Parathyroid adenoma (tissue), 2 donors: ENCODE data around the gene MYO3B.

Experiments used
- H2AFZ ChIP-seq: fragments of 300-600 bp; sonication (generic); one replicate; pipeline ENCODE4 v1.7.0; 2017; ENCODE audit warnings: antibody characterized with exemption, mild to moderate bottlenecking
- H3K27ac ChIP-seq: fragments of 300-600 bp; sonication (generic); one replicate; pipeline ENCODE4 v1.7.0; 2017
- H3K27me3 ChIP-seq: fragments of 300-600 bp; sonication (generic); one replicate; pipeline ENCODE4 v1.7.0; 2017; ENCODE audit warnings: low read length; ENCODE audit not compliant: control insufficient read depth, insufficient read depth
- H3K36me3 ChIP-seq: fragments of 300-600 bp; sonication (generic); one replicate; pipeline ENCODE4 v1.7.0; 2017; ENCODE audit warnings: low read length; ENCODE audit not compliant: control insufficient read depth, insufficient read depth
- H3K4me1 ChIP-seq: fragments of 300-600 bp; sonication (generic); one replicate; pipeline ENCODE4 v1.7.0; 2017; ENCODE audit warnings: control low read depth
- H3K4me2 ChIP-seq: fragments of 300-600 bp; sonication (generic); one replicate; pipeline ENCODE4 v1.7.0; 2017; ENCODE audit warnings: low read length
- H3K4me3 ChIP-seq: fragments of 300-600 bp; sonication (generic); one replicate; pipeline ENCODE4 v1.7.0; 2017; ENCODE audit warnings: low read depth, low read length
- H3K79me2 ChIP-seq: fragments of 300-600 bp; sonication (generic); one replicate; pipeline ENCODE4 v1.7.0; 2017; ENCODE audit warnings: control low read depth
- H3K9ac ChIP-seq: fragments of 300-600 bp; sonication (generic); one replicate; pipeline ENCODE4 v1.7.0; 2017; ENCODE audit warnings: mild to moderate bottlenecking
- H3K9me3 ChIP-seq: fragments of 300-600 bp; sonication (generic); one replicate; pipeline ENCODE4 v1.7.0; 2017; ENCODE audit warnings: low read length; ENCODE audit not compliant: control insufficient read depth
- CTCF ChIP-seq: fragments of 300-600 bp; sonication (generic); IDR thresholded peaks from one replicate; pipeline ENCODE4 v1.7.0; 2017; ENCODE audit warnings: antibody characterized with exemption, mild to moderate bottlenecking
- donor health status: primary hyperparathyroidism.

Gene MYO3B

DNA sequence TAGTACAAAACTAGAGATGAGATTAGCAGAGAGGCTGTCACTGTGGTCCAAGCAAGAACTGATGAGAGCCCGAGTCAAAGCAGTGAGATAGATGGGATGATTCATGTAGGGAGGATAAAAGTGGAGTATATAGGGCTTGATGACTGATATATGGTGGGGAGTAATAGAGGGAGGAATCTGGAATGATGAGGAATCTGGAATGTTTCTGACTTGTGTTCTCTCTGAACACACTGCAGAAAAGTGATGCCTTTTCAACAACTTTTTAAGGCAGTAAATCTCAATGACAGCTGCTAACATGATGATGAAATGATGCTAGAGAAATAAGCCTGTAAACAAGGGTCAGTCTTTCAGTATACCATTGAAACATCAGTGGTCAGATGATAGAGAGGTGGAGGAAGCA is 393.7 kb downstream of the MYO3B start:
- H3K27me3 ChIP-seq: no peaks in the 10 kb centered on the region
- H2AFZ ChIP-seq: no peak overlapping the region
- H3K9me3 ChIP-seq: no peaks in the 10 kb centered on the region
- no peak for TF ChIP-seq CTCF
- no peak overlapping the region for H3K4me2 ChIP-seq
- H3K9ac ChIP-seq: no peak overlapping the region
- no peaks in the 10 kb centered on the region for H3K36me3 ChIP-seq
- H3K4me3 ChIP-seq: no peak overlapping the region
- no peaks in the 10 kb centered on the region for H3K79me2 ChIP-seq
- no peak overlapping the region for H3K27ac ChIP-seq
- no peaks in the 10 kb centered on the region for H3K4me1 ChIP-seq

- no peak overlapping the region for H3K4me3 ChIP-seq
- no peak overlapping the region for H3K9ac ChIP-seq
- no peak overlapping the region for H3K27ac ChIP-seq
- H2AFZ ChIP-seq: no peak overlapping the region
- no peak for TF ChIP-seq CTCF
- H3K4me1 ChIP-seq: no peaks in the 10 kb centered on the region
- no peaks in the 10 kb centered on the region for H3K36me3 ChIP-seq
- no peak overlapping the region for H3K4me2 ChIP-seq
- no peaks in the 10 kb centered on the region for H3K27me3 ChIP-seq
- H3K9me3 ChIP-seq: no peaks in the 10 kb centered on the region
- H3K79me2 ChIP-seq: no peaks in the 10 kb centered on the region
Measured at GRCh38 chr2:170573671-170574070, 395.7 kb downstream of the MYO3B start.

GRCh38 chr2:170576296-170576695 is 398.3 kb downstream of the MYO3B start:
- TF ChIP-seq CTCF: no peak
- H3K27me3 ChIP-seq: no peaks in the 10 kb centered on the region

DNA sequence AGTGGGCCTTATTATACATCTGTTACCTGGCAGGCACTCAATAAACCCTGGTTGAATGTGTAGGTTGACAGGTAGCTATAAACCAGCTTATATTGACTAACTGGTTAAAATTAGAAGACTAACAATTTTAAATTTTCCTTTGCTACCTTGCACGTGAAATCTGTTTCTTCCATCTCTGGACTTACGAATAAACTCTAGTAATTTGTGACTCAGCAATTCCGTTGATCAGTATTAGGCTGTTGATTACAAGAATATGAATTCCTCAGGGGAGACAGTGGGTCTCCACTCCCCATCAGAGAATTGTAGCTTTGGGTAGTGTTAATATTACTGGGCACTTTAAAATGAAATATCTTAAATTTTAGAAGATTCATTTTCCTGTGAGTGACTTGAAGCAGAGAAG is 399.4 kb downstream of the MYO3B start:
- H3K27ac ChIP-seq: no peak overlapping the region
- H3K27me3 ChIP-seq: no peaks in the 10 kb centered on the region
- H2AFZ ChIP-seq: no peak overlapping the region
- no peaks in the 10 kb centered on the region for H3K4me1 ChIP-seq
- H3K79me2 ChIP-seq: no peaks in the 10 kb centered on the region
- H3K36me3 ChIP-seq: no peaks in the 10 kb centered on the region
- H3K4me3 ChIP-seq: no peak overlapping the region
- H3K9ac ChIP-seq: no peak overlapping the region
- no peaks in the 10 kb centered on the region for H3K9me3 ChIP-seq
- no peak for TF ChIP-seq CTCF
- no peak overlapping the region for H3K4me2 ChIP-seq

More at GRCh38 chr2:170576296-170576695, 398.3 kb downstream of the MYO3B start:
- H3K4me2 ChIP-seq: no peak overlapping the region
- no peaks in the 10 kb centered on the region for H3K79me2 ChIP-seq
- H3K4me3 ChIP-seq: no peak overlapping the region
- no peaks in the 10 kb centered on the region for H3K9me3 ChIP-seq
- no peak overlapping the region for H2AFZ ChIP-seq
- no peaks in the 10 kb centered on the region for H3K4me1 ChIP-seq
- H3K36me3 ChIP-seq: no peaks in the 10 kb centered on the region
- no peak overlapping the region for H3K9ac ChIP-seq
- no peak overlapping the region for H3K27ac ChIP-seq

DNA sequence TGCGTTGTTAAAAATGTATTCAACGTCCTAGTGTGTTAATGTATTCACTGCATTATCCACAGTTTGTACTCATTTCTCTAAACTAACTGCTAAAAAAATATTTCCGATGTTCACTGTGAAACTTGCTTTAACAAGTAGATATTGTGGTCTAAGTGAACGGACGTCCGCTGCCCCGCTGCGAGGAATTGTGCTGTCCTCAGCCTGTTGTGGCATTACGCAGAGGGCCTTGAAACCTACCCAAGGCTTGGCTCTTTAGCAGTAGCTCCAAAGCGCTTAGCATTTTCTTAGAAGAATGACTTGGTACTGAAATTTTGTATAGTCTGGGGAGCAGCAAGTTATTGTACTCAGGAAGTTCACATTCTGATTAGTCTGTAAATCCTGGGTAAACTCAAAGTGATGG is 400.7 kb downstream of the MYO3B start:
- Histone ChIP-seq H3K79me2 (no peaks in the 10 kb centered on the region), H3K27me3 (no peaks in the 10 kb centered on the region), H3K9ac (no peak overlapping the region), H3K4me3 (no peak overlapping the region), H2AFZ (no peak overlapping the region), H3K4me1 (no peaks in the 10 kb centered on the region), H3K27ac (no peak overlapping the region), H3K36me3 (no peaks in the 10 kb centered on the region), H3K9me3 (no peaks in the 10 kb centered on the region), H3K4me2 (no peak overlapping the region)
- no peak for TF ChIP-seq CTCF
